Measurements from ENCODE around the gene ABLIM1. TPM values are rescaled to one million over a fixed set of nuclear protein-coding genes. Genes with fewer than 3 reads are reported as not detected.

Gene ABLIM1
- total RNA-seq, 2 donors from 2014 or later: 58.7 to 154 TPM

- Mint-ChIP-seq H3K36me3 (ENCODE audit: low read depth) (peaks cover 48% of the 10 kb centered on the region), H3K4me3 (peak overlapping the region; percentile 16), H3K27ac (no peak overlapping the region), H3K27me3 (no peaks in the 10 kb centered on the region), H3K4me1 (peaks cover 81% of the 10 kb centered on the region), H3K9me3 (no peaks in the 10 kb centered on the region)
- ATAC-seq (replicated peaks): no peak
Observed at GRCh38 chr10:114517368-114518250, 140.5 kb downstream of the ABLIM1 start.

DNA sequence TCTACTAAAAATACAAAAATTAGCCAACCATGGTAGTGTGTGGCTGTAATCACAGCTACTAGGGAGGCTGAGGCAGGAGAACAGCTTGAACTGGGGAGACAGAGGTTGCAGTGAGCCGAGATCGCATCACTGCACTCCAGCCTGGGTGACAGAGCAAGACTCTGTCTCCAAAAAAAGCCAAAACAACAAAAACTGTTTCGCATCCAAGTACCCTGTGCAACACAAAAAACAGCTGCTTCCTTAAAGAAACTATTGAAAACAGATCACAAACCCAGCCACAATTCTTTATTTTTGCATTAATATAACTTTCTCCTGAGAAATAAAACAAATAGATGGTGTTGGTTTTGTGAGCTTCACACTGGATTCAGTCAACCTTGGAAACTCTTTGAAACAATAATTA lies 141.7 kb downstream of the ABLIM1 start:
- peaks cover 52% of the 10 kb centered on the region for H3K36me3 Mint-ChIP-seq (ENCODE audit: low read depth)
- H3K9me3 Mint-ChIP-seq: no peaks in the 10 kb centered on the region
- peaks cover 78% of the 10 kb centered on the region for H3K4me1 Mint-ChIP-seq
- peak overlapping the region; percentile 63 for H3K27ac Mint-ChIP-seq
- no peak for ATAC-seq (replicated peaks)
- H3K27me3 Mint-ChIP-seq: no peaks in the 10 kb centered on the region
- H3K4me3 Mint-ChIP-seq: no peak overlapping the region

DNA sequence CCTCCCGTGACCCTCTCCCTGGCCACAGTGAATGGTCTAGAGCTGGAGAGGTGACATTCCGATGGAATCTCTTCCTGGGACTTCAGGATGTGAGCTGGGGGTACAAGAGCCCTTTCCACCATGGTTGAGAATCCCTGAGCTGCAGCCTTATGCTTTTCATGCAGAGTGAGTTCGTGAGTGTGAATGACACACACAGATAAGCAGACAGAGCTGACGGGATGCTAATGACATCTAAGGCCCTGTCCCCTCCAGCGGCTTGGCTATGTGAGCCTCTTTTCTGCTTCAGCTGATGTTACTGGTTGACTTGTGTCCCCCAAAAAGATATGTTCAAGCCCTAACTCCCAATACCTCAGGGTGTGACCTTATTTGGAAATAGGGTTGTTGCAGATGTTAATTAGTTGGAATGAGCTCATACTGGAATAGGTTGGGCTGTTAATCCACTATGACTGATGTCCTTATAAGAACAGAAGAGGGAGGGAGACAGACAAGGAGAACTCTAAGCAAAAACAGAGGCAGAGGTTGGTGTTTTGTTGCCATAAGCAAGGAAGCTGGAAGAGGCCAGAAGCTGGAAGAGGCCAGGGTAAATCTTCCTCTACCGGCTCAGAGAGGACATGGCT lies 142.7 kb downstream of the ABLIM1 start:
- H3K27ac Mint-ChIP-seq: peak overlapping the region; percentile 63
- no peak for ATAC-seq (replicated peaks)

DNA sequence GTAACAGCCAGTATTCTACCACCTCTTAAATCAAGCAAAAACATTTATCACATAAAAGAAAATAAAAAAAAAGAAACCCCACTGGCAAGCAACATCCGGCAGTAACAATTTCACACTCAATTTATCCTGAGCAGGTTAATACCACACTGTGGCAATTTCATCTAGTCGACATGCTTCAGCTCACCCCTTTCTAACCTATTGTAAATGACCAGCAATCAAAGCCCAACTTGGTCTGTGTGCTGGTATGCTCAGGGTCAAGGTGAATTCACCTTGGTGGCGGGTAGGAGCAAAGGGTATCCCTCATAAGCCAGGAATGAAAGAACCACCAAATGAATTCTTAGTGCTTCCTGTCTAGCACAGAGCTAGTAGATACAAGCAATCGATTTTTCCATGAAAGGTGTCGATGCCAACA lies 144.7 kb downstream of the ABLIM1 start:
- no peaks in the 10 kb centered on the region for H3K27me3 Mint-ChIP-seq
- no peaks in the 10 kb centered on the region for H3K9me3 Mint-ChIP-seq
- H3K36me3 Mint-ChIP-seq (ENCODE audit: low read depth): peaks cover 35% of the 10 kb centered on the region
- no peak for ATAC-seq (replicated peaks)
- H3K4me3 Mint-ChIP-seq: peak overlapping the region; percentile 36
- peaks cover 70% of the 10 kb centered on the region for H3K4me1 Mint-ChIP-seq
- H3K27ac Mint-ChIP-seq: no peak overlapping the region

More for the DNA sequence above, 142.7 kb downstream of the ABLIM1 start:
- peaks cover 70% of the 10 kb centered on the region for H3K4me1 Mint-ChIP-seq
- H3K27me3 Mint-ChIP-seq: no peaks in the 10 kb centered on the region
- H3K9me3 Mint-ChIP-seq: no peaks in the 10 kb centered on the region
- H3K4me3 Mint-ChIP-seq: peak overlapping the region; percentile 1
- peaks cover 46% of the 10 kb centered on the region for H3K36me3 Mint-ChIP-seq (ENCODE audit: low read depth)

DNA sequence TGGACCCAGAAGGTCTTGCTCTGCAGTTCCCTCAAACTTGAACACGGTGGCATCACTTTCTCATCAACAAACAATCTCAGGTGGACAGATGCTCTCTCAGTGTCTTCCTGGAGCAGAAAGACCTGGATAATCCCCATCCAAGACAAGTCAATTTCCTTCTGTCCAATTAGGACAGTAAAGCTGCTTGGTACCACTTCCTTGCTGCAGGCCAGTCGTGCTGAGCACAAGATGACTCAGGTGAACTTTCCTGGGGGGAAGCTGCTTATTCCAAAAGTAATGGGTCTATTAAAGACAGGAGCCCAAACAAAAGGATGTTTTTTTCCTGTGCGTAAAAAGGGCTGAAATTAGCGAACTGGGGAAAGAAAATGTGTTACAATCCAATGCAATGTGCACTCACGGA lies 146.2 kb downstream of the ABLIM1 start:
- peaks cover 20% of the 10 kb centered on the region for H3K36me3 Mint-ChIP-seq (ENCODE audit: low read depth)
- no peak overlapping the region for H3K4me3 Mint-ChIP-seq
- H3K4me1 Mint-ChIP-seq: peaks cover 59% of the 10 kb centered on the region
- ATAC-seq (replicated peaks): no peak
- H3K27ac Mint-ChIP-seq: no peak overlapping the region
- no peaks in the 10 kb centered on the region for H3K9me3 Mint-ChIP-seq
- no peaks in the 10 kb centered on the region for H3K27me3 Mint-ChIP-seq

GRCh38 chr10:114508376-114508775 lies 149.7 kb downstream of the ABLIM1 start:
- Mint-ChIP-seq H3K27ac (peak overlapping the region; percentile 58), H3K4me3 (no peak overlapping the region), H3K36me3 (ENCODE audit: low read depth) (peaks cover 32% of the 10 kb centered on the region), H3K9me3 (no peaks in the 10 kb centered on the region), H3K27me3 (no peaks in the 10 kb centered on the region), H3K4me1 (peaks cover 54% of the 10 kb centered on the region)
- ATAC-seq (replicated peaks): no peak

DNA sequence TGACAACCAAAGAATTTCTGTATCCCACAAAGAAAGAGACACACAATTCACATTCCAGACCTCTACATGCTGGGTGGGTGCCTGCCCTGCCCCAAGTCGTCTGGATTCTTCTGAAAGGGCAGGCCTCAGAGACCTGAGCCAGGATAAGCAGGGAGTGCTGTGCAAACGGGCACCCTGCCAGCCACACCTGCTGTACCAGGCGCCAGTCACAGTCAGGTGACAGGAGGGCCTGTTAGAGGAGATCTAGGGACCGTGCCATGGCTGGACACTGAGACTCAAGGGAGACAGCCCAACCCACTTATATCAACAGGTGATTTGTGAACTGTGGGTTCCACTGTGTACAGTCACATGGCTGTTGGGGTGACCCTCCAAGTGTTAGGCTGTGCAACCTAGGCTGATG lies 150.6 kb downstream of the ABLIM1 start:
- Mint-ChIP-seq H3K4me1 (peaks cover 50% of the 10 kb centered on the region), H3K27me3 (no peaks in the 10 kb centered on the region), H3K9me3 (no peaks in the 10 kb centered on the region), H3K36me3 (ENCODE audit: low read depth) (peaks cover 24% of the 10 kb centered on the region), H3K27ac (peak overlapping the region; percentile 21), H3K4me3 (no peak overlapping the region)
- no peak for ATAC-seq (replicated peaks)

DNA sequence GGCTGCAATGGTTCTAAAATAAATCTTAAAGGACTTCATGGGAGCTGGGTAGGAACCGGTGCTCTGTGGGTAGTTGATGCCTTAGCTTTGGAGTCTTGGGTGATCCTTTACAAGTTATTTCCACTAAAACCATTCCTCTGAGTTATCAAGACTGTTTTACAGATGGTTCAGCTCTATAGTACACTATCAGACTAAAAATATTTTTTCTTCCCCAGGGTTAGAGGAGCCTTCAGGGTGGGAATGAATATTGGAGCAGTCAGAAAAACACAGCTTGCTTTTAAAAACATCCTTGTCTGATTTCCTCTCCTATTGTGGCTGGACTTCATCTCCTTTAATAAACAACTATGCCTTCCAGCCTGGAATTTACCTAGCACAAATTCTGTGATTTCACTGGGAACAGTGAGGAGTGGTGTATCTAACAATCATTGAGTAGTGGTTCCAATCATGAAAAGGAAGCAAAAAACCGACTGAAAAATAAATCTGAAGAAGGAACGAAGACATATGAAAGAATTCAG lies 151.1 kb downstream of the ABLIM1 start:
- ATAC-seq (replicated peaks): no peak

DNA sequence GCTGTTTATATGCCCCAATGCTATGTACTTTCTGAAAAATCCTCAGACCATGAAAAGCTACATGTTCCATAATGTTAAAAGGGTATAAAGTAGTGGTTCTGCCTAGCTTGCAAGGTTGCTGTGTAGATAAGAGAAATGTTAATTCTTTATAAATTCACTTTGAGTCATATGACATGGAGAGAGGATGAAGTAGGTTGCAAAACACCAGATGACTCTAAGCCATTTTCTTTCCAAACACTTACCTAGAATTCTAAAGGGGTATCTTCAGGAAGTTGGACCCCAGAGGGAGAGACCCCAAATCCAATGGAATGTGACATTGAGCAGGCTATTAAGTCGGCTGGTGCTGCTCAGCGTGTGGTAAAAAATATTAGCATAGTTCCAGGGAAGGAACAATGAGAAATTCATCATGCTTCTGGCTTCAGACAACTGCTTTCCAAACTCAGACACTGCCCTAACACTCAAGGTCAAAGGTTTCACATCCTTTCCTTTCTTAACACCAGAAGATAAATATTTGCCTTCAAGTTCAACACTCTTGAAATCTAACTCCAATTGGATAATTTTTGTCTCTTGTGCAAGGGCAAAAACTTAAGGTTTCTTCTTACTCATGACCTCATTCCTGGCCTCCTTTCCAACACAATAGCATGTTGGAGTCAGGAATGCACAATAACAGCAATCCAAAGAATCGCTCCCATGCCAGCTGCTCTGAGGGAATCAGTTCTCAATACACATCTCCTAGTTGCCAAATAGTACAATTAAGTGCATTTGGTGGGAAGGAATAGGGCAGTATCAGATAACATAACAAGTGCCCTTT lies 153.1 kb downstream of the ABLIM1 start:
- H3K9me3 Mint-ChIP-seq: no peaks in the 10 kb centered on the region
- peaks cover 21% of the 10 kb centered on the region for H3K36me3 Mint-ChIP-seq (ENCODE audit: low read depth)
- H3K27ac Mint-ChIP-seq: no peak overlapping the region
- peak; percentile 15 for ATAC-seq (replicated peaks)
- no peaks in the 10 kb centered on the region for H3K27me3 Mint-ChIP-seq
- H3K4me1 Mint-ChIP-seq: peaks cover 61% of the 10 kb centered on the region
- no peak overlapping the region for H3K4me3 Mint-ChIP-seq

More for the DNA sequence above, 151.1 kb downstream of the ABLIM1 start:
- H3K9me3 Mint-ChIP-seq: no peaks in the 10 kb centered on the region
- H3K36me3 Mint-ChIP-seq (ENCODE audit: low read depth): peaks cover 21% of the 10 kb centered on the region
- H3K27ac Mint-ChIP-seq: peak overlapping the region; percentile 21
- no peak overlapping the region for H3K4me3 Mint-ChIP-seq
- no peaks in the 10 kb centered on the region for H3K27me3 Mint-ChIP-seq
- H3K4me1 Mint-ChIP-seq: peaks cover 49% of the 10 kb centered on the region

GRCh38 chr10:114502074-114502473 lies 156.0 kb downstream of the ABLIM1 start:
- Mint-ChIP-seq H3K27me3 (no peaks in the 10 kb centered on the region), H3K9me3 (no peaks in the 10 kb centered on the region), H3K36me3 (ENCODE audit: low read depth) (peaks cover 15% of the 10 kb centered on the region), H3K27ac (peak overlapping the region; percentile 96), H3K4me1 (peaks cover 64% of the 10 kb centered on the region), H3K4me3 (peak overlapping the region; percentile 24)
- ATAC-seq (replicated peaks): no peak

DNA sequence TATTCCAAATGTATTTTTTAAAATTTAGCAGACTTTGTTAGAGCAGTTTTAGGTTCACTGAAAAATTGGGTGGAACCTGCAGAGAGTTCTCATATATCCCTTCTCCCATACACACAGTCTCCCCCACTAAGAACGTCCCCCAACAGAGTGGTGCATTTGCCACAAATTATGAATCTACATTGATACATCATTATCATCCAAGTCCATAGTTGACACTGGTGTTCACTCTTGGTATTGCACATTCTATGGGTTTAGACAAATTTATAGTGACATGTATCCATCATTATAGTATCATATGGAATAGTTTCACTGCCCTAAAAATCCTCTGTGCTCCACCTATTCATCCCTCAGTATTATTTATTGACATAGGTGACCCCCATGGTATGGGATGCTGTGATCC lies 156.4 kb downstream of the ABLIM1 start:
- Mint-ChIP-seq H3K27ac (peak overlapping the region; percentile 96), H3K9me3 (no peaks in the 10 kb centered on the region), H3K4me1 (peaks cover 64% of the 10 kb centered on the region), H3K4me3 (peak overlapping the region; percentile 24), H3K36me3 (ENCODE audit: low read depth) (peaks cover 15% of the 10 kb centered on the region), H3K27me3 (no peaks in the 10 kb centered on the region)
- ATAC-seq (replicated peaks): no peak

DNA sequence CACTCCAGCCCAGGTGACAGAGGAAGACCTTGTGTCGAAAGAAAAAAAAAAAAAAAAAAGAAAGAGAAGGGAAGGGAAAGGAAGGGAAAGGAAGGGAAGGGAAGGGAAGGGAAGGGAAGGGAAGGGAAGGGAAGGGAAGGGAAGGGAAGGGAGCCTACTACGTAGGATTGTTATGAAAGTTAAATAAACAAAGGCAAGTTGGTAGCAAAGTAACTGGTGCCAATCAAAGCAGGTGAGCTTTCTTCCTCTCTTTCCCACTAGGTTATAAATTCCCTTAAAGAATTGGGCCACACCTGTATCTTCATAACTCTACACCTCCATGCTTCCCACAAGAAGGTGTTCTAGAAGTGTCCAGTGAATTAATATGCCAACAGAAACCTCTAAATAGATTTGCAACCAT lies 157.4 kb downstream of the ABLIM1 start:
- ATAC-seq (replicated peaks): no peak
- Mint-ChIP-seq H3K27me3 (no peaks in the 10 kb centered on the region), H3K9me3 (no peaks in the 10 kb centered on the region), H3K36me3 (ENCODE audit: low read depth) (peaks cover 21% of the 10 kb centered on the region), H3K4me3 (peak overlapping the region; percentile 81), H3K27ac (peak overlapping the region; percentile 96), H3K4me1 (peaks cover 59% of the 10 kb centered on the region)

GRCh38 chr10:114499630-114500190 lies 158.4 kb downstream of the ABLIM1 start:
- Mint-ChIP-seq H3K27ac (peak overlapping the region; percentile 96), H3K9me3 (no peaks in the 10 kb centered on the region), H3K4me3 (peak overlapping the region; percentile 81), H3K36me3 (ENCODE audit: low read depth) (peaks cover 27% of the 10 kb centered on the region), H3K4me1 (peaks cover 62% of the 10 kb centered on the region), H3K27me3 (no peaks in the 10 kb centered on the region)
- ATAC-seq (replicated peaks): peak; percentile 82

DNA sequence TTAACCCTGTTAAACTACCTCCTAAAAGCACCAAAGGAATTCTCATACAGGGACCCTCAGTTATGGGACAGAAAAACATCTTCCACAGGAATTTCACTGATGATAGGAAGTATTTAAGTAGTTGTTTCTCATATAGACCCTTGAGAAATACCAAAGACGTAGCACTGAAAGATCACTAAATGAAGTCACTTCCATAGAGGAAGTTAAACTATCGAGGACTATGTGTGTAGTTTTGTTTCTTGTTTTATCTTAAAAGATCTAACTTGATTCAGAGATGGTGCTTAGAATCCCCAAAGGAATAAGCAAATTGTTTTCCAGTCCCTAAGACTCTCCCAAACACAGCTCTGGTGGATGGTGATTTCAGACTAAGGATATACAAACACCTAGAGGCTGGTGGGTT lies 159.0 kb downstream of the ABLIM1 start:
- Mint-ChIP-seq H3K4me3 (peak overlapping the region; percentile 81), H3K9me3 (no peaks in the 10 kb centered on the region), H3K27ac (peak overlapping the region; percentile 96), H3K27me3 (no peaks in the 10 kb centered on the region), H3K4me1 (peaks cover 62% of the 10 kb centered on the region), H3K36me3 (ENCODE audit: low read depth) (peaks cover 23% of the 10 kb centered on the region)
- ATAC-seq (replicated peaks): peak; percentile 20
